ENCODE results near the gene NUFIP1.

DNA sequence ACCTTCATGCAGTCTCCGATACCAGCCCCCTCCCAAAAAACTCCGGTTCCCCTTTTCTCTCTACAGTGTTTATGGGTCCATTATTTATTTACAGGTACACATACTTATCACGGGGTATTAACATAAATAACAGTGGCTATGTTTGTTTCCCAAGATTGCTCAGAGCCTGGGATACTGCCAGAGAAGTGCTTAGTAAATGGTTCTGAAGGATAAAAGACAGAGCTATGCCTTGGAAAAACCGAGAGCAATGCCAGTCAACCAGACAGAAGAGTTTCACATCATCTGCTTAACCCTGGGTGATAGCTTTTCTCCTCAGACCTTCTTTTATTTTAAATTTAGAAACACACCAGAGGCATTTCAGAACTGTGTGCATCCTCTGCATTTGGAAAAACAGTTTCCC, 61.3 kb downstream of the NUFIP1 start:
- no peak for TF ChIP-seq POLR2A (IDR thresholded peaks at IDR 0.05)
- TF ChIP-seq, protein P1, sequence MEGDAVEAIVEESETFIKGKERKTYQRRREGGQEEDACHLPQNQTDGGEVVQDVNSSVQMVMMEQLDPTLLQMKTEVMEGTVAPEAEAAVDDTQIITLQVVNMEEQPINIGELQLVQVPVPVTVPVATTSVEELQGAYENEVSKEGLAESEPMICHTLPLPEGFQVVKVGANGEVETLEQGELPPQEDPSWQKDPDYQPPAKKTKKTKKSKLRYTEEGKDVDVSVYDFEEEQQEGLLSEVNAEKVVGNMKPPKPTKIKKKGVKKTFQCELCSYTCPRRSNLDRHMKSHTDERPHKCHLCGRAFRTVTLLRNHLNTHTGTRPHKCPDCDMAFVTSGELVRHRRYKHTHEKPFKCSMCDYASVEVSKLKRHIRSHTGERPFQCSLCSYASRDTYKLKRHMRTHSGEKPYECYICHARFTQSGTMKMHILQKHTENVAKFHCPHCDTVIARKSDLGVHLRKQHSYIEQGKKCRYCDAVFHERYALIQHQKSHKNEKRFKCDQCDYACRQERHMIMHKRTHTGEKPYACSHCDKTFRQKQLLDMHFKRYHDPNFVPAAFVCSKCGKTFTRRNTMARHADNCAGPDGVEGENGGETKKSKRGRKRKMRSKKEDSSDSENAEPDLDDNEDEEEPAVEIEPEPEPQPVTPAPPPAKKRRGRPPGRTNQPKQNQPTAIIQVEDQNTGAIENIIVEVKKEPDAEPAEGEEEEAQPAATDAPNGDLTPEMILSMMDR (IDR thresholded peaks at IDR 0.05), result no peak
